Articular chondrocyte of knee joint (primary cell): ENCODE measurements around the gene BCAT1. TPM values are rescaled to one million over a fixed set of nuclear protein-coding genes. Genes with fewer than 3 reads are reported as not detected.

Source experiments
- total RNA-seq: library from RNA; depleted of rRNA; stranded (reverse); fragments of >200 nt; gene quantifications from 2 replicates; pipeline ENCODE4 v1.2.3, GENCODE V29; 2012

Gene BCAT1, protein sequence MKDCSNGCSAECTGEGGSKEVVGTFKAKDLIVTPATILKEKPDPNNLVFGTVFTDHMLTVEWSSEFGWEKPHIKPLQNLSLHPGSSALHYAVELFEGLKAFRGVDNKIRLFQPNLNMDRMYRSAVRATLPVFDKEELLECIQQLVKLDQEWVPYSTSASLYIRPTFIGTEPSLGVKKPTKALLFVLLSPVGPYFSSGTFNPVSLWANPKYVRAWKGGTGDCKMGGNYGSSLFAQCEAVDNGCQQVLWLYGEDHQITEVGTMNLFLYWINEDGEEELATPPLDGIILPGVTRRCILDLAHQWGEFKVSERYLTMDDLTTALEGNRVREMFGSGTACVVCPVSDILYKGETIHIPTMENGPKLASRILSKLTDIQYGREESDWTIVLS
- 127 and 150 TPM in 2 replicates for total RNA-seq

DNA sequence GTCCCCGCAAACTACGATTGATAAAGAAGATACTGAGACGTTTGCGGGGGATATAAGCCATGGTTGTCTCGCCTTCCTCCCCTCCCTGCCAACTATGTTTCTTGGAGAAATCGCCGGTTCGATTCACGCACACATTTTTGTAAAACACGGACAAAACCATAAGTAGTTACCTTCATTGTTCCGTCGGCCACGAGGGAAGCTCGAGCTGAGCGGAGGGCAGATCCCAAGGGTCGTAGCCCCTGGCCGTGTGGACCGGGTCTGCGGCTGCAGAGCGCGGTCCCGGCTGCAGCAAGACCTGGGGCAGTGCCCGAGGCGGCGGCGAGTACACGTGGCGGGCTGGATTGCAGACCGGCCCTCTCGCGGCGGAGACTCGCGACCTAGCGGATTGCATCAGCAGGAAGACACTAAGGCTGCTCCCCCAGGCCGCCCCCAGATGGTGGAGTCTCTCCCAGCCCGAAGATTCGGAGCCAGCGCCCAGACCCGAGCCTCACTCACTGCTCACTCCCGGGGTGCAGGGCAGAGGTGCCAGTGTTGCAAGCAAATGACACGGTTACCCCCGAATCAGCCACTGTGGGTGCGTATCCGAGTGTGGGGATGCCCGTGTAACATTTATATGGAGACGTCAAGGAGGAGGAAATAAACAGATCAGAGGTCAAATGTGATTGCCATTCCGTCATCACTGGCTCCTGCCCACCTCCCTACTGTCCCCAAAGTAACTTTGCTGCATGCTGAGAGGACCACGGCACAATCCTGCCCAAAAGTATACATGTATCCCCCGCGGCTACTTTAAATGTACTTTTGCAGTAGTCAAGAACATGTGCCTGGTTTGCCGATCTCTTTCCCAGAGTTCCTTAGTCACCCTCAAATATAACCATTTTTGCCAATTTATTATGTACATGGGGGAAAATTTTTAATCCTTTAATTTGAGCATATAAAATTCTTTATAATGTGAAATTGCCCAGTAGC, at the start of gene BCAT1:
Gene BCAT1, minus strand, starts transcription at position 345 of the 966 bp plus-strand sequence. Its CDS starts 169 bp downstream, at position 176.

Other genes starting within 250 kb of the BCAT1 start
- 0.52 and 0.86 TPM in 2 replicates for gene DNAI7, start 246.1 kb upstream of the BCAT1 start, total RNA-seq
- 38.0 and 42.7 TPM in 2 replicates for gene ETFRF1, start 246.1 kb upstream of the BCAT1 start, total RNA-seq